NCI-H510A treated with DMSO at 0.1 percent for 48 hours (cell line): ENCODE results near the gene SUPT20H.

Experiments
- DNase-seq: peaks from one replicate; lab custom pipeline; 2025; lab: John Stamatoyannopoulos, UW

Gene SUPT20H

DNA sequence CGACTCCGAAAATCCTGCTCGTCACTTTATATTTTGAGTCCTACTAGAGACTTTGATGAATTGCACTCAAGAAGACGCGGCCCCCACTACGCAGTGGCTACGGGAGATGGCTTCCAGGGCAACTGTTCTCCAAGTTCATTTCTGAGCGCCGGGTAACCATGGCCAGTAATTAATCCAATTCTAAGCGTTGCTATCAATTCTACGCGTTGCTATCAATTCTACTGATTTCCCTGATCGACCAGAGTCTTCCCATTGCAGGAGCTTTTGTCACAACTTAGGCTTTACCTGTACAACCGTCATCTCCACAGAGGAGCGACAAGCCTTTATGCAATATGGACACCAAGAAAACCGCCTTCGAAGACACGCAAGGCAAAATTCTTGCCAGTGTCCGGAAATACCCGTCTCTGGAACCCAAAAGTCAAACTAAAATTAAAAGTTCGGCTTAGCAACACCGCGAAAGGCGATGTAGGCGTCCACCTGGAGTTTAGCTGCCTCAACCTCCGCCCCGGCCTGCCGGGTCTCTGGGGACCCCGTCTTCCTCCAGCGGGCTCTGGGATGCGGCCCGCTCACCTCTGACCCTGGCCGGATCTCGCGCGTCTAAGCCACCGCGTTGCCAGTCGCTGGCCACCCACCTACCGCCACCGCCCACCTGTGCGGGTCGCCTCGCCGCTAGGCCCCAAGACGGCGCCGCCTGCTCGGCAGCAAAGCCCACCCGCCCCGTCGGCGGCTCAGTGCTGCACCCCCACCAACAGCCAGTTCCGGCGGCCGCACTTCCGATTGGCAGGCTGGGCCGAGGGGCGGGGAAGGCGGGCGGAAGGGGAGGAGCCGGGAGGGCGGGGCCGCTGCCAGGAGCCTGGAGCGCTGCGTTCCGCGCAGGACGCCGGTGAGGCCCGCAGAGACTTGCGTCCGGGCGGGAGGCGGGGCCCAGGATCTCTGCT is at the start of gene SUPT20H:
TSS of gene SUPT20H (minus strand) at position 779 of the 938 bp plus-strand sequence. CDS start 8,198 bp downstream, outside the sequence.
- DNase-seq: peak; percentile 65

DNA sequence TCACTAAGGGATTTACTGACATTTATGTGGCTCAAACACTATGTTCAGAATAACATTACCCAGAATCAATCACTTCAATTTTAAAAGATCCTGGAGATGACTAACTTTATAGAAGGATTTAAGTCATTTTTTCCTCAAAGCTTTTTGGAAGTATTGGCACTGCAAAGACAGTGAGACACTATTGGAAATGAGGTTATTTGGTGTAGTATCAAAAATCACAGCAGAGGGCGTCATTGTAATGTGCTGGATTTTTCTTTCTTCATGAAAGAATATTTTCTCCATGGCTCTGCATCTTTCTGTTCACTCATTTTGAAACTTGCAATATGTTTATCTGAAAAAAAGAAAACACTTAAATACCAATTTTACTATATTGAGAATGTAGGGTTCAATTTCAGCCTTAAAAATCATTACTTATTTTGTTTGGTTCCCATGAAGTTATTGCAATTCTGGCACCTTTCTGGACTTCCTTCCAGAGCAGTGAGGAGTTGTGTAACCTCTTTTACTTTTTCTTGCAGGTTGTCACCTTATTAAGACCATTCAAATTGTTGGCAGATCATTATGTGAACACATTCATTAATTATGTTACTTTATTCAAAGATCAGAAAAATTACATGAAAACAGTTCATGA is 49.7 kb upstream of the SUPT20H start:
- peak; percentile 39 for DNase-seq

DNA sequence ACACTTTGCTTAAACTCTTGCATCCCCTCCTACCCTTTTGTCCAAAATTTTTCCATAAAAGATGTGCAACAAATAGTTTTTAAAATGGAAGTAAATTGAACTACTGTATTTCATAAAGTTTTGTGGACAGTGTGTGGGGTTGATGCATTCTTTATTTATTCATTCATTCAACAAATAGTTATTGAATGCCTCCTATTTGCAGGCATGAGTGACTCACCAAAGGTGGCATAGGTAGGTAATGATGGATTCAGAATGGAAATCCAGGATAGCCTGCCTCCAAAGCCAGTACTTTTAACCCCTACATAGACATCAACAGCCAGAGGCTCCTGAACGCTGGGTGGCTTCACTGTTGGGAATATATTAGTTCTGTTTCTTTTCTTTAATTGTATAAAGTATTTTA is 48.4 kb upstream of the SUPT20H start:
- DNase-seq: no peak

DNA sequence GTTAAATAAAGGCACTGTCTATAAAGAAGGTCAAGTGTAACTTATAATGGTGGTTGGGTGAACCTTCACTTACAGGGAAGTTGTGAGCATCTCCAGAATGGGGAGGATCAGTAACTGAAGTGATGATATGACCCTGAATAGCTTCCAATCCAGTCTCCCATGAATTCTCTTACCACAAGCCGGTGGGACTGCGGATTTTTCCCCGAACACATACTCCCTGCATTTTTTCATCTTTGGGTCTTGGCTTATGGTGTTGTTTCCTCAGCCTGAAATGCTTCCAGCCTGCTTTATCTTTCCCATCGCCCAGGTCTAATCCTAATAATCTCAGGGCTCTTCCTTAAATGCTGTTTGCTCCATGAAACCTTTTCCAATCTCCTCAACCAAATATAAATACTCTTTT is 48.0 kb upstream of the SUPT20H start:
- DNase-seq: no peak

DNA sequence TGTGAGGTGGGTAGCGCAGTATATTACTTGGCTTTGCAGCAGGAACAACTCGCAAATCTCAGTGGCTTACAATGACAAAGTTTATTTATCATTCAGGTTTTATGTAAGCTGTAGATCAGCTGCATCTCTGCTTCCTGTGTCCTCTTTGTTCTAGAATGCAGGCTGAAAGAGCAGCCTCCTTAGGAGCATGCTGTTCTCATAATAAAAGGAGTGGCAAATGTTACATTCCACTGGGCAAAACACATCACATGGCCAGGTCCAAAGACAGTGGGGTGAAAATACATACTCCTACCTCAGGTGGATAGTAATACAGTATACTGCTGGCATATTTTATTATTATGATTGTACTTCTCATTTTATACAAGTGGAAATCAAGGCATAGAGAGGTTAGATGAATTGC is 47.2 kb upstream of the SUPT20H start:
- no peak for DNase-seq

DNA sequence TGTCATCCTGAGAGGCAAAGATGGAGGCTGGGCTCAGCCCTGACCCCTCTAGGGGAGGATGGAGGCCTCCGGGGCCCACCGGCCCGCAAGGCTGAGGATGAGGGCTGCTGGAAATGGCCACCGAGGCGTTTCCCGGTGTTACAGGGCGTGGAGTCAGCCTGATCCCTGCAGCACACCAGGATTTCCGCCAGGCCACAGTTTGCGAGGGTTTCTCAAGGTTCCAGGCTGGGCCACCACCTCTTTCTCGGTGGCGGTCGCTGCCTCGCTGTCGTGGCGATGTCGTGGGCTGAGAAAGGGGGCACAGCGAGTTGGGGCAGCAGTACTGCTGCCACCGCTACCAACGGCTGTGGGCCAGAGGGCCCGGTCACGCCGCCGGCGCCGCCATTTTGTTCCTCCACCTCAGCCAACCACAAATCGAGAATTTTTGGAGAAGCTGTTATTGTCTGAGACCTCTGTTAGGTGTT is 45.8 kb upstream of the SUPT20H start, which contains the start of gene CSNK1A1L:
TSS of gene CSNK1A1L (minus strand) at position 414 of the 464 bp plus-strand sequence. CDS start at position 6, 408 bp downstream.
- no peak for DNase-seq

DNA sequence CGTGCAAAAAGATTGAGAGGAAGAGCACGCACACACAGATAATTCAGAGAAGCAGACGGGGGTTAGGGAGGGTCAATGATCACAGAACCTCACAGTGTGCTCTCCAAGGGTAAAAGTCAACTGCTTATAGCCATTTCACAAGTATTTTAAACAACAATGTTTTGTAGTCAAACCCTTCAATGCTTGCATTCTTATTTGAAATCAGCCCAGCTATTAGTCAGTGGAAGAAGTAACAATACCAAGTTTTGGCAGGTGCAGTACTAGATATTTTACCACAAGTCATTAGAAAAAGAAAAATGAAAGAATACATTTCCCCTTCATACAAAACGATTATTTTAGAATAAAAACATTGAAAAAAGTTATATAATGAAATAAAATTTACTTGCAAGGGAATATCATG is 43.4 kb upstream of the SUPT20H start:
- DNase-seq: no peak

DNA sequence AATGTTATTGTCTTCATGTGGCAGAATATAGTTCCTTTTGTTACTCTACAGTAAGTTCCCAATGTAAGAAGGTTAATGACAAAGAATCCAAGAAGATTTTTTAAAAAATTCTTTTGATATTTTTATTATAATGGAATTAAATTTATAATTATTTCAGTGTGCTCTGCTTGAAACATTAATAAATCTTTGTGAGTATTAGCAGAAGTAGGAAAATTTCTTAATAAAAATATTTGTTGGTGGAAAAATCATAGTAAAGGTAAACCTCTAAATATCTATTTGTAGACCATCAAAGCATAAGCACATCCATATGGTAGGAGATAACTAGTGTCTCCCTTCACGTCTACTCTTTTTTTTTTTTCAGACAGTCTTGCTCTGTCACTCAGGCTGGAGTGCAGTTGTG is 41.7 kb upstream of the SUPT20H start:
- no peak for DNase-seq

DNA sequence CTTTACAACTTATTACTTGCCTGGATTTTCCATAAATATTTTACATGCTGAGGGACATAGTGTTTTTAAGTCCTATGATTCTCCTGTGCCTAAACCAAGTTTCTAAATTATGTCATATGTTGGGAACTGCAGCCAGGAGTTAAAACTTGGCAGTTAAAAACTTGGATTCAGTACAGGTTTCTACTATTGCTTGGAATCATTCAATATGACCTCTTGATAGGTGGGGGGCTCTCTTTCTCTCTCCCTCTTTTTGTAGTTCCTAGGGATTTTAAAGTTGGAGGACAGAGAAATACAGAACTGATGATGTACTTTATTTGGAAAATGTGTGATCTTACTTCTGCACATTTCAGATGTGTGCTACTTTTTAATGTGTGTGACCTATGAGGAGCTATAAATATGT is 41.2 kb upstream of the SUPT20H start:
- no peak for DNase-seq

DNA sequence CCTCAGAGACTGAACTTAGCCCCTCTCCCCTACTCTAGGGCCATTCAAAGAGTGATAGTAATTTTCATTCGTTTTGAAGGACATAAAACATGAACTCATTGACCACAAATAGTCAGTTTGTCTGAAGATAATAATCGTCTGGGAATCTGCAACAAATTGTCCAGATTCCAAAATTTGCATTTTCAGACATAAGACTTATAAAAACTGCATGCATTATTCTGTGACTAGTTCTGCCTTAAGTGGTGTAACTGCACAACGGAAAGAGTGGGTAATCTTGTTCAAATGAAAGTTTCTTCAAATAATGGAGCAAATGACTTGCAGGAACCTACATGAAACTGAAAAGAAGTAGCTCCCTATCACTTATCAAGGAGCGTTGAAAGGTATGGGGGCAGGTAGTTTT is 37.6 kb upstream of the SUPT20H start:
- no peak for DNase-seq

DNA sequence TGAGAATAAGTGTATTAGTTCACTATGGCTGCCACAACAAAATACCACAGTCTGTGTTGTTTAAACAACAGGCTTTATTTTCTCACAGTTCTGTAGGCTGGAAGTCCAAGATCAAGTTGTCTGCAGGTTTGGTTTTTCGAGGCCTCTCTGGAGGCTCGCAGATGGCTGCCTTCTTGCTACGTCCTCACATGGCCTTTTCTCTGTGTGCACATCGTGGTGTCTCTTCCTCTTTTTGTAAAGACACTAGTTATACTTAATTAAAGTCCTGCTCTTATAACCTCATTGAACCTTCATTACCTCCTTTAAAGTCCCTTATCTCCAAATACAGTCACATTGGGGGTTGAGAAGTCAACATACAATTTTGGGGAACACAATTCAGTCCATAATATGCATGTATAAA is 35.4 kb upstream of the SUPT20H start:
- DNase-seq: no peak

DNA sequence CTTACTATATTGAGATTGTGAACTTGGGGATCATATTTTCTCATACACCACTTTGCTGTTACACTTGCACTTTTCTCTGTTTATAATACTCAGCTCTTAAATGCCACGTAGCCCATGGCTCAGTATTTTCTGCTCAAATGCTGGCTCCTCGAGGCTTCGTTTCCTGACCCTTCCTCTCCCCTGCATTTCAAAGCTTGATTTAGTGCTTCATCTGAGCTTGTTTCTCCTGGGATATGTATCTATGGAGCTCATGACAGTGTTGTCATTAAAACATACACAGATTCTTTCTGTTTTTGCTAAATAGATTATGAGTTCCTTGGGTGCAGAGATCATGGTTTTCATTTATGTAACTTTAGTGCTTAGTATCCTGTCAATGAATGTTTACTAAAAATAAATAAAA is 34.6 kb upstream of the SUPT20H start:
- DNase-seq: no peak

DNA sequence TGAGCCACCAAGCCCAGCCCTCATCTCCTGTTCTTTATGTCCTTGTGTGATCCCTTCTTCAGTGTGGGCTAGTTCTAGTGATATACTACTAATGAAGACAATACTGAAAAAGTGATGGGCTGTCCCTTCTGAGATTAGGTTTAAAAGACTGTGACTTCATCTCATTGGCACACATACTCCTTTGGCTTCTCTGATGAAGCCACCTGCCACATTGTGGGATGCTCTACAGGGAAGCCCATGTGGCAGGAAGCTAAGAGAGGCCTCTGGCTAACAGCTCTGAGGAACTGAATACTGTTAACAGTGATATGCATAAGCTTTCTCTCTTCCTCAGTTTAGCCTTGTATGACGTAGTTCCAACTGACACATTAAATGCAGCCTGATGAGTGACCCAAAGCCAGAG is 32.3 kb upstream of the SUPT20H start:
- no peak for DNase-seq

DNA sequence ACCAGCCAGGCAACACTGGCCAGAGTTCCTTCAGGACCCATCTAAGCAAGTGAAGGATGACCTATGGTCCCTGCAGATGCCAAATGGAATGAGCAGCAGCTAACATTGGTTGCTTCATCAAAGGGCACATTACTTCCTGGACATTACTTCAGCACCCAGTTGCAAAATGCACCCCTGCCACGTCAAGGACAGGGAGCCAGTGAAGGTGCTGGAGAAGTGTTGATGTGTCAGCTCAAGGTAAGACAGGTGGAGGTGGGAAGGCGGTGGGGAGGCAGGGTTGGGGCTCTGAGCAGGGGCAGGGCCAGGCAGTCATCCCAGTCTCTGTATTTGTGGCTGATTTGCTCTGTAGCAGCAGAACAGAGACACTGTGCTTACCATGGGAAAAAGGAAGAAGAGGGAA is 31.4 kb upstream of the SUPT20H start:
- DNase-seq: no peak

DNA sequence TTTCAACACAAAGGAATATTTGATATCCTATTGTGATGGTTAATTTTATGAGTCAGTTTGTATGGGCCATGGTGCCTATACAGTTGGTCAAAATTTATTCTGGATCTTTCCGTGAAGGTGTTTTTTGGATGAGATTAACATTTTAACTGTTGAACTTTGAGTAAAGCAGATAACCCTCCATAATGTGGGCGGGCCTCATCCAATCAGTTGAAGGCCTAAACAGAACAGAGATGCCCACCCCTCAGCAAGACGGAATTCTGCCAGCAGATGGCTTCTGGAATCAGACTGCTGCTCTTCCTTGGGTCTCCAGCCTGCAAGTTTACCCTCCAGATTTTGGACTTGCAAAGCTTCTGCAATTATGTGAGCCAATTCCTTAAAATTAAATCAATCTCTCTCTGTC is 30.0 kb upstream of the SUPT20H start:
- DNase-seq: no peak

DNA sequence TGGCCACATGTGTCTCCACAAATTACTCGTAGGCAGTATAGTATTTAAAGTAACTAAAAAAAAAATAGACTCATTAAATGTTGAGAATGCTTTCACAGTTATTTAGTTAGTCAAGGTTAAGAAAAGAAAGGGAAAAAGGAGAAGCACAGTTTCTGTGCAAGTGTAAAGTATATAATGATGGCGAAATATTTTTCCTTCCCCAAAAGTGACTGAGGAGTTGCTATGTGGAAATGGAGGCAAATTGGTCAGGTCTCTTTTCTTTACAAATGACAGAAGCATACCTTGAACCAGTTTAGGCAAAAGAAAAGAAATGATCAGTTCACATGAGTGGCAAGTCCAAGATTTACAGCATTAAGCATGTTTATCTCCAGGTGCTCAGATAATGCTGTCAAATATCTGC is 28.0 kb upstream of the SUPT20H start:
- no peak for DNase-seq

DNA sequence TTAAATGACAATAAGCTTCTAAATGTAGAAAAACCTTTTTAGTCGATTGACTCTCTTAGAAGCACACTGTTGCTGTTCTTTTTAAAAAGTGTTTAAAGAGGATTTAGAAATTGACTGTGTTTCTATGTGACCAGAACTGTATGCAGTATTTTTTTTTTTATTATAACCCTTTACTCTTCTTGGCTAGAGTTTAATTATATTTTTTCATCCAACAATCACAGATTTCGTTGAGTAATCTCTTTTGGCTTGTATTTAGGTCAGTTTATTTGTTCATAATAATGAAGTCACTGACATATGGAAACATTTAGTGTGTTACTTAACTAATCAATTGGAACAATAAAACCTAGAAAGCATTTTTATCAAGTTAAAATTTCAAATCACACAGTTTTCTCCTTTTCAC is 26.1 kb upstream of the SUPT20H start:
- DNase-seq: no peak

DNA sequence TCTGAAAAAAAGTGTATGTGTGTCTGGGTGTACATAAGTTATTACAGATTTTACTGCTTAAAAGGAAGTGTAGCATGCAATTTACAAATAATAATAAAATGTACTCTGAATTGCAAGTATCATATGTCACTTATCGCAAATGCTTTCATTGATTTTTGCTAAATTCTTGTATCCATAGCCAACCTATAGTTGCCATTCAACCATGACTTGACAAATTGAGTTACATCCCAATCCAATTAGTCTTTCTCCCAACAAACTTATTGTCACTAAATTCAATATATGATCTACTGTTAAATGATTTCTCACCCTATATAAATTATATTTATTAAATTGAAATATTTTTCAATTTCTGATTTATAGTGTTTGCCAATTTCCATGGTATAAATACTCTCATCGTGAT is 17.3 kb upstream of the SUPT20H start:
- DNase-seq: no peak

DNA sequence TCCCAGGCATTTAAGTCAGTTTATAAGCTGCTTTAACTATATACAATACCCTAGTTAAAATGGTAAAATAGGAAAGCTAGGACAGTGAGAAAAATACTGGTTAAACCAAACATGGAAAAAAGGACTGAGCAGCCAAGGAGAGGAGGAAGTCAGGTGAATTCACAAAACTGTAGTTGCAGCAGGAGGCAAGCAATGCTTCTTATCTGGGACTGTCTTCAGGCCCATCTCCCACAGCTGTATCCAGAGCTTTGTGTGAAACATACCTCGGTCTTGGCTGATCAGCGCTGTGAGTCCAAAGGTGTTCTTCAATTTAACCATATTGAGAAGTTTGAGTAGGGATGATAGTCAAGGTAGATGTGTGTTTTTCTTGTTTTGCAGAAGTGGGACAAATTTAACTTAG is 15.7 kb upstream of the SUPT20H start:
- no peak for DNase-seq

DNA sequence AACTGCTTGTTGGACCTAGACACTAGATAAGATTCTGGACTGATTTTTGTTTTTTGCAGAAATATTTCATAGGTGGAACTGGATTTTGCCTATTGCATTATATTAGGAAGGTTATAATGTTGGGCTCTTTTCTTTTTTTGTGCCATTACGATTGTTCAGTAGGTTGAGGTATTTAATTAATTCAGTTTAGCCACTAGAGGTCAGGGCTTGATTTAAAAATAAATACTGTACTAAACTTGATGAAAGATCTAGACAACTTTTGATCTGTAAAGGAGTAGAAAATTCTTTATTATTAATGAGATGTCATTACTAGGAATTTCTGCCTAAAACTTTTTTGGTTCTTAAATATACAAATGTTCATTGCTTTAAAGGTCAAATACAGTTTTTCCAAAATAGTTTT is 15.2 kb upstream of the SUPT20H start:
- DNase-seq: peak; percentile 14

DNA sequence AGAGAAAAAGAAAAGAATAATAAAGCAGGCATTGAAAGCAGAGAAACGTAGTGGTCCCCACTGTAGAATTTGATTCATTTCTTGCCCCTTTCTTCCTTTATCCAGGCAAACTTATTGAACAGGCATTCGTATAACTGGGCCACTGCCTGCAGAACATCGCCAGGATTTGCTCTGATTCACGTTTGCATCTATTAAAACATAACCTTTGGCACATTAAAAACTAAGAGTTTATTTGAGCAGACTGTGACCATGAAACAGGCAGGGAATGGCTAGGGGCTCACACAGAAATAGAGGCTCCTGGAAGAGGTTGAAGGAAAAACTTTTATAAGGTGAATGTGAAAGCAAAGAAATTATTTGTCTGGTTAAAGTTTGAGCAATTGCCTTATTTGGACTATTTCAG is 12.5 kb upstream of the SUPT20H start:
- no peak for DNase-seq

DNA sequence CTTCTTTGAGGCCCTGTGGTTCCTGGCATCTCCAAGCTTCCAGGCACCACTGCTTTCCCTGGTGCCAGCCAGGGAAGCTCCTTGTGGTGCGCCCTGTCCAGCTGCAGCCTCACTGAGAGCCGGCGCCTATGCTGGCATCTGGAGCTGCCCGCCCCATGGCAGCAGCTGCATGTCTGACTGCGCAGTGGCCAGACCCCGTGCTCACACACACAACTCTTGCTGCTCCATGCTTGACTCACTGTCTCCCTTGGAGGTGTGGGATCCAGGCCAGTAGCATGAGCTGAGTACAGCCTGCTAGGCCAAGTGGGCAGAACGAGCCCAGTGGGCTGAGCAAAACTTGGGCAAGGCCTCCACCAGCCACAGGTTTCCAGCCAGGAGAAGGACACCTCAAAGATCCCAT is 11.5 kb upstream of the SUPT20H start:
- no peak for DNase-seq

DNA sequence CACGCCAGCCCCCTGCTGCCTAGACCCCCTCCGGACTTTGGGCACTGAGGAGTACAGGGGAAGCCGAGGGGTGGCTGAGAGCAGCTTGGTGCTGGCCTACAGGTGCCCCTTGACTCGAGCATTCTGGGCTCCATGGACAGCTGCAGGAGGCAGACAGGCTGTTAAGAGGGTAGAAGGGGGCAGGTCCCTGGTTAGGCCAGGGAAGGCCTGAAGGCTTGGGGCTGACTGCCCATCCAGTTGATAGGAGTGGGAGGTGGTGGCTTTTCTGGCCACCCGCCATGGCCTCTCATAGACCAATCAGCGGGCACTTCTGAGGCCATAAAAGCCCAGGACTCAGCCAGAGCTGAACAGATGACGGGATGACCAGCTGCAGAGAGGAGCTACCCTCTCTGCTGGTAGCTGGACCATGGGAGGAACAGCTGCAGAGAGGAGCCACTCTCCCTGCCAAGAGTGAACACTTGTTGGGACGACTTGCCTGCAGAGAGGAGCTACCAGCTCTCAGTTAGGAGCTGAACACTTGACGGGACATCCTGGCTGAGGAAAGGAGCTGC is 10.7 kb upstream of the SUPT20H start:
- no peak for DNase-seq
